HEK293 (cell line): ENCODE measurements around the gene ZNF322.
"Not testable (repeated sequence)": the region's sequence is repeated elsewhere in the genome, so short reads cannot be mapped to it uniquely, and the experiment has no call there.

Source experiments
- CTCF ChIA-PET: fragments of 350-600 bp; formaldehyde crosslinking; extraction: SDS; loops from one replicate; lab custom pipeline; 2021; ENCODE audit warnings: antibody characterized with exemption; lab: Yijun Ruan, JAX
- POLR2A ChIA-PET: fragments of 300-600 bp; formaldehyde crosslinking; extraction: SDS; loops from one replicate; lab custom pipeline; 2020; ENCODE audit warnings: antibody characterized with exemption, inconsistent platforms; lab: Yijun Ruan, JAX
- H3K27ac ChIP-seq: fragments of 200-500 bp; sonication (Bioruptor generic); 2 replicates; pipeline ENCODE4 v1.5.1; 2014; ENCODE audit warnings: low read depth, low read length, control low read depth, inconsistent platforms; ENCODE audit errors: extremely low read depth
- H3K36me3 ChIP-seq, 2 experiments: fragments of 200-500 bp in 1 of 2; sonication (Bioruptor generic) in 1 of 2; 1 replicate in 1 of 2; 2 replicates in 1 of 2; pipeline ENCODE4 v1.5.1; 2014 to 2017; ENCODE audit warnings: inconsistent platforms in 2 of 2, low read length in 2 of 2; ENCODE audit not compliant: control insufficient read depth in 2 of 2, insufficient read depth in 1 of 2
- H3K4me1 ChIP-seq: fragments of 200-500 bp; sonication (Bioruptor generic); 2 replicates; pipeline ENCODE4 v1.5.1; 2014; ENCODE audit warnings: mild to moderate bottlenecking, low read length, inconsistent platforms; ENCODE audit not compliant: control insufficient read depth, insufficient read depth
- H3K4me3 ChIP-seq: 2 replicates; pipeline ENCODE4 v1.5.1; 2011; ENCODE audit warnings: low read depth, mild to moderate bottlenecking, control low read depth, low read length, moderate library complexity
- H3K9me3 ChIP-seq: fragments of 200-500 bp; sonication (Bioruptor generic); 2 replicates; pipeline ENCODE4 v1.5.1; 2014; ENCODE audit warnings: low read depth, low read length, inconsistent platforms; ENCODE audit not compliant: control insufficient read depth, insufficient read depth
- GFI1B ChIP-seq: fragments of 450-650 bp; formaldehyde crosslinking; IDR thresholded peaks from 2 replicates; pipeline ENCODE4 v1.5.1; 2016; ENCODE audit warnings: missing biosample characterization, missing genetic modification characterization
- PRDM1 ChIP-seq: fragments of 450-650 bp; formaldehyde crosslinking; IDR thresholded peaks from 2 replicates; pipeline ENCODE4; 2016; ENCODE audit warnings: missing biosample characterization, missing genetic modification characterization
- SP3 ChIP-seq: fragments of 450-650 bp; formaldehyde crosslinking; IDR thresholded peaks from 2 replicates; pipeline ENCODE4 v1.5.1; 2016; ENCODE audit warnings: missing biosample characterization, missing genetic modification characterization
- ZNF10 ChIP-seq: fragments of 450-650 bp; formaldehyde crosslinking; IDR thresholded peaks from 2 replicates; pipeline ENCODE4 v1.5.1; 2017; ENCODE audit warnings: missing biosample characterization, missing genetic modification characterization
- ZNF174 ChIP-seq: fragments of 450-650 bp; formaldehyde crosslinking; IDR thresholded peaks from 2 replicates; pipeline ENCODE4 v1.5.0; 2017; ENCODE audit warnings: missing biosample characterization, mild to moderate bottlenecking, missing genetic modification characterization
- ZNF23 ChIP-seq: fragments of 450-650 bp; formaldehyde crosslinking; IDR thresholded peaks from 2 replicates; pipeline ENCODE4 v1.5.1; 2016; ENCODE audit warnings: missing biosample characterization, missing genetic modification characterization, borderline replicate concordance
- ZNF341 ChIP-seq: fragments of 450-650 bp; formaldehyde crosslinking; IDR thresholded peaks from 2 replicates; pipeline ENCODE4; 2016; ENCODE audit warnings: low read depth, missing biosample characterization, missing genetic modification characterization
- ZSCAN16 ChIP-seq: fragments of 450-650 bp; formaldehyde crosslinking; IDR thresholded peaks from 2 replicates; pipeline ENCODE4 v1.5.1; 2016; ENCODE audit warnings: missing biosample characterization, missing genetic modification characterization
- TF ChIP-seq, protein P1 (sequence below): fragments of 450-650 bp; formaldehyde crosslinking; IDR thresholded peaks from 2 replicates; pipeline ENCODE4 v1.5.1; 2017; ENCODE audit warnings: missing biosample characterization, missing genetic modification characterization
- TF ChIP-seq, protein P2 (sequence below): fragments of 450-650 bp; formaldehyde crosslinking; IDR thresholded peaks from 2 replicates; pipeline ENCODE4 v1.5.1; 2016; ENCODE audit warnings: missing biosample characterization, missing genetic modification characterization, borderline replicate concordance
- TF ChIP-seq, protein P3 (sequence below): fragments of 450-650 bp; formaldehyde crosslinking; IDR thresholded peaks from 2 replicates; pipeline ENCODE4 v1.5.1; 2016; ENCODE audit warnings: missing biosample characterization, missing genetic modification characterization

ZNF322 gene

DNA sequence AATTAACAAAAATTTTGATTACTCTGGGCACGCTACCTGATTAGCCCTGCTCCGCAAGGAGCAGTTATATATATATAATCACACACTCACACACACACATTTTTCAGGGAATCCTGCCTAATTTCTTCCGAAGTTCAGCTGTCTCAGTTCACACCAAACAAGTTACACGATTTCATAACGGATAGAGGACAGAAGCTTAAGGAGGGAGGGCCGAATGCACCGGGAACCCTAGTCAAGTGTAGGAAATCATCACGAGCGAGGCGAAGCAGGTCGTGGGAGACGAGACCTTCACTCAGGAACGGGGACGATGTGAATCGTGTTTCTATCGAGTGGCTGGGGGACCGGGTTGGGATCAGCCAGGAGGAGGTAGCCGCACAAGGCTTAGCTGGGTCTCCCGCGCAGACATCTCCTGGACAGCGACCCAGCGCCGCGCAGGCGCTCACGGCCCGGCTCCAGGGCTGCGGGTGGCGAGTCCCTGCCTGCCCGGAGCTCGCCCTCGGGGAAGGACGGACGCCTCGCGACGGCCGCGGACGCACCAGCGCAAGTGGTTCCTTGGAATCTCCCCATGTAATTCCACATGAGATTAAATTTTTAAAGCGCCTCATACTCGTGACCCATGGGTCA, 29.9 kb upstream of the ZNF322 start:
- POLR2A ChIA-PET, H3K36me3 ChIP-seq, H3K9me3 ChIP-seq, H3K4me3 ChIP-seq, H3K27ac ChIP-seq, CTCF ChIA-PET, H3K4me1 ChIP-seq: not testable (repeated sequence)

DNA sequence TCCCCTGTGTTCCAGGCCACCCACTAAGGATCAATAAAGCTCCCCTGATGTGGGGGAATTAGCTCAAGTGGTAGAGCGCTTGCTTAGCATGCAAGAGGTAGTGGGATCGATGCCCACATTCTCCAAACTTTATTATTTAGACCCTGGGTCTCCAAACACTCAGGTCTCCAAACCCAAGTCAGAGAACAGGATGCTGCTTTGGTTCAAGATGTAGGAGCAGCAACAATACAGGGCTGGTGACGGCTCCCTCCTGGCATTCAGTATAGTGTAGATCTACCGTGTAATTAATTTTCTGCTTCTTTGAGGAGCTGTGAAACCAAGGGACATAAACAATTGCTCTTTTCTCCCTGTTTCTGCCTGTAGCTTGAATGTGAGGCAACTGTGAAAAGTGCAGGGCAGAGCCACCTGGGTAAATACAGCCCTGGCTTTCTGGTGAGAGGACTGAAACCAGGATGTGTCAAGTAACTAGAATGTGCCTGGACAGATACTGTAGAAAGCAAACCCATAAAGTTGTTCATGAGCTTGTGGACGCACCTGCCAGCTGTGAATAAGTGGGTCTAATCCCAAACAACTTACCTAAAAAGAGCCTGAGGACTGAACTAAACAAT, 23.0 kb upstream of the ZNF322 start:
- CTCF ChIA-PET, H3K27ac ChIP-seq, H3K4me1 ChIP-seq, H3K4me3 ChIP-seq, H3K36me3 ChIP-seq, H3K9me3 ChIP-seq, POLR2A ChIA-PET: not testable (repeated sequence)

DNA sequence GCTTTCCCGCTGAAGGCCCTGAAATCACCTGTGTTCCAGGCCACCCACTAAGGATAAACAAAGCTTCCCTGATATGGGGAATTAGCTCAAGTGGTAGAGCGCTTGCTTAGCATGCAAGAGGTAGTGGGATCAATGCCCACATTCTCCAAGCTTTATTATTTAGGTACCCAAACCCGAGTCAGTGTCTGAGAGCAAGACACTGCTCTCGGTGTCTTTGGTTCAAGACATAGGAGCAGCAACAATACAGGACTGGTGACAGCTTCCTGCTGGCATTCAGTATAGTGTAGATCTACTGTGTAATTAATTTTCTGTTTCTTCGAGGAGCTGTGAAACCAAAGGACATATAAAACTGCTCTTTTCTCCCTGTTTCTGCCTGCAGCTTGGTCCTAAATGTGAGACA, 13.7 kb upstream of the ZNF322 start:
- H3K4me3 ChIP-seq, H3K36me3 ChIP-seq, H3K27ac ChIP-seq, H3K9me3 ChIP-seq, H3K4me1 ChIP-seq, POLR2A ChIA-PET, CTCF ChIA-PET: not testable (repeated sequence)

DNA sequence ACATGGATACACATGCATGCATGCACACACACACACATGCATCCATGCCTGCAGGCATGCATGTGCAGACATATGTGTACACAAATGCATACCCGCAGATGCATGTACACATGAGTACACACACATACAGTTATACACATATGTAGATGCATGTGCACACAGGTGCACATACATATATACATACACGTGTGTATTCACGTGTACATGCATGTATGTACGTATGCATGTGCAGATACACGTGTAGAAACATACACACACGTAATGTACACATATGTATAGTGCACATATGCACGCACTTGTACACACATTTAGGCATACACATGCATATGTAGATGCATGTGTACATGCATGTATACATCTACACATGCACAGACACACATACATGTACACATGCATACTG, 11.0 kb upstream of the ZNF322 start:
- H3K36me3 ChIP-seq, H3K27ac ChIP-seq, H3K4me3 ChIP-seq, H3K9me3 ChIP-seq, H3K4me1 ChIP-seq, POLR2A ChIA-PET, CTCF ChIA-PET: not testable (repeated sequence)

DNA sequence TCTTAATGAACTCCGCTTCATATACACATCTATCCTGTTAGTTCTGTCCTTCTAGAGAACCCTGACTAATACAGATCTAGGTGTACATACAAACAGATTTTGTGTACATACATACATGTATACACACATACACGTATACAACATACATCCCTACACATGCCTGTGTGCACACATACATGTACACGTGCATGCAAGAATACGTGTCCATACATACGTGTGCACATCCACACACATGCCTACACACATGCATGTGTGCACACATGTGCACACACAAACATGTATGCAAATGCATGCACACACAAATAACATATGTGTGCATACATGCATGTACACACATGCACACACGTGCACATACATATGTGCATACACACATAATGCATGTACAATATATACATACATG, 10.5 kb upstream of the ZNF322 start:
- POLR2A ChIA-PET: not testable (repeated sequence)

DNA sequence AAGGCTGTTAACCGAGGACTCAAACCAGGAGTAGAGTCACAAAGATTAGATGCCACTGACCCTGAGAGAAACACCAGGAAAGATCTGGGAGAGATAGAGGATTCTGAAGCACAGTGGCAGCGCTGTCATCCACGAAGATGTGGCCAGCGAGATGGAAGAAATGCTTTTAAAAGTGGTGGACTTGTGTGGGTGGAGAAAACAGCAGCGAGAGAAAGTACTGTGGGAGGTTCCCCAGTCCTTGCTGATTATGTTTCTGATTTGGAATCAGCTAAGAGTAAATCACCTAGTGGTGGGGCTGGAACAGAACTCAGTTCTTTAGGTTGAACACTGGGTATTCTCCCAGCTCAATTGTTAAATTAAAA, 435 bp upstream of the ZNF322 start:
- H3K4me1 ChIP-seq: peaks cover 8% of the 10 kb centered on the region; the same call in 1 of the 2 replicates
- ChIA-PET POLR2A (interaction anchor here (1.4 kb wide), 1 partner anchor 83 kb away, joined by 5 read pairs; no protein-coding TSS in a partner anchor), CTCF (interaction anchor here (0.5 to 1.5 kb wide), 3 partner anchors 10 to 58 kb away, joined by 3 to 6 read pairs (median 3); no protein-coding TSS in a partner anchor)
- no peaks in the 10 kb centered on the region for H3K9me3 ChIP-seq
- peaks cover 6 to 33% of the 10 kb centered on the region in 2 experiments for H3K36me3 ChIP-seq
- H3K4me3 ChIP-seq: peak overlapping the region; percentile 93
- H3K27ac ChIP-seq: peak overlapping the region; percentile 32; the same call in 1 of the 2 replicates
- TF ChIP-seq, protein P1, sequence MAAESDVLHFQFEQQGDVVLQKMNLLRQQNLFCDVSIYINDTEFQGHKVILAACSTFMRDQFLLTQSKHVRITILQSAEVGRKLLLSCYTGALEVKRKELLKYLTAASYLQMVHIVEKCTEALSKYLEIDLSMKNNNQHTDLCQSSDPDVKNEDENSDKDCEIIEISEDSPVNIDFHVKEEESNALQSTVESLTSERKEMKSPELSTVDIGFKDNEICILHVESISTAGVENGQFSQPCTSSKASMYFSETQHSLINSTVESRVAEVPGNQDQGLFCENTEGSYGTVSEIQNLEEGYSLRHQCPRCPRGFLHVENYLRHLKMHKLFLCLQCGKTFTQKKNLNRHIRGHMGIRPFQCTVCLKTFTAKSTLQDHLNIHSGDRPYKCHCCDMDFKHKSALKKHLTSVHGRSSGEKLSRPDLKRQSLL: no peak
- TF ChIP-seq, protein P2, sequence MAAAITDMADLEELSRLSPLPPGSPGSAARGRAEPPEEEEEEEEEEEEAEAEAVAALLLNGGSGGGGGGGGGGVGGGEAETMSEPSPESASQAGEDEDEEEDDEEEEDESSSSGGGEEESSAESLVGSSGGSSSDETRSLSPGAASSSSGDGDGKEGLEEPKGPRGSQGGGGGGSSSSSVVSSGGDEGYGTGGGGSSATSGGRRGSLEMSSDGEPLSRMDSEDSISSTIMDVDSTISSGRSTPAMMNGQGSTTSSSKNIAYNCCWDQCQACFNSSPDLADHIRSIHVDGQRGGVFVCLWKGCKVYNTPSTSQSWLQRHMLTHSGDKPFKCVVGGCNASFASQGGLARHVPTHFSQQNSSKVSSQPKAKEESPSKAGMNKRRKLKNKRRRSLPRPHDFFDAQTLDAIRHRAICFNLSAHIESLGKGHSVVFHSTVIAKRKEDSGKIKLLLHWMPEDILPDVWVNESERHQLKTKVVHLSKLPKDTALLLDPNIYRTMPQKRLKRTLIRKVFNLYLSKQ (tag by site-specific recombination): no peak
- TF ChIP-seq PRDM1 (tag by site-specific recombination) (peak; percentile 78), GFI1B (tag by site-specific recombination) (no peak), ZNF10 (tag by site-specific recombination) (peak; percentile 29; the same call in 1 of the 2 replicates), ZNF174 (tag by site-specific recombination) (no peak), ZNF23 (no peak), ZNF341 (peak; percentile 55; the same call in 1 of the 2 replicates), ZSCAN16 (no peak), SP3 (peak; percentile 30; the same call in 1 of the 2 replicates)
- TF ChIP-seq, protein P3, sequence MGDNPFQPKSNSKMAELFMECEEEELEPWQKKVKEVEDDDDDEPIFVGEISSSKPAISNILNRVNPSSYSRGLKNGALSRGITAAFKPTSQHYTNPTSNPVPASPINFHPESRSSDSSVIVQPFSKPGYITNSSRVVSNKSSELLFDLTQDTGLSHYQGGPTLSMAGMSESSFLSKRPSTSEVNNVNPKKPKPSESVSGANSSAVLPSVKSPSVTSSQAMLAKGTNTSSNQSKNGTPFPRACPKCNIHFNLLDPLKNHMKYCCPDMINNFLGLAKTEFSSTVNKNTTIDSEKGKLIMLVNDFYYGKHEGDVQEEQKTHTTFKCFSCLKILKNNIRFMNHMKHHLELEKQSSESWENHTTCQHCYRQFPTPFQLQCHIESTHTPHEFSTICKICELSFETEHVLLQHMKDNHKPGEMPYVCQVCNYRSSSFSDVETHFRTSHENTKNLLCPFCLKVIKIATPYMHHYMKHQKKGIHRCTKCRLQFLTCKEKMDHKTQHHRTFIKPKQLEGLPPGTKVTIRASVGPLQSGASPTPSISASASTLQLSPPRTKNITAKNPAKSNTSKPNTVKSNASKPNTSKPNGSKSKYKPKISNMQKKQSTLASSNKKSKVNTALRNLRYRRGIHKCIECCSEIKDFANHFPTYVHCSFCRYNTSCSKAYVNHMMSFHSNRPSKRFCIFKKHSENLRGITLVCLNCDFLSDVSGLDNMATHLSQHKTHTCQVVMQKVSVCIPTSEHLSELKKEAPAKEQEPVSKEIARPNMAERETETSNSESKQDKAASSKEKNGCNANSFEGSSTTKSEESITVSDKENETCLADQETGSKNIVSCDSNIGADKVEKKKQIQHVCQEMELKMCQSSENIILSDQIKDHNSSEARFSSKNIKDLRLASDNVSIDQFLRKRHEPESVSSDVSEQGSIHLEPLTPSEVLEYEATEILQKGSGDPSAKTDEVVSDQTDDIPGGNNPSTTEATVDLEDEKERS: no peak

More for the DNA sequence above, 10.5 kb upstream of the ZNF322 start:
- H3K4me3 ChIP-seq, H3K36me3 ChIP-seq, CTCF ChIA-PET, H3K4me1 ChIP-seq, H3K9me3 ChIP-seq, H3K27ac ChIP-seq: not testable (repeated sequence)
